ENCODE results near the gene THOC7. TPM values are rescaled to one million over a fixed set of nuclear protein-coding genes. Genes with fewer than 3 reads are reported as not detected.

Gene THOC7
- total RNA-seq, 1 donor from 2014 or later, result 58.3 TPM

Other genes starting within 250 kb of the THOC7 start
- not detected in 2 replicates for gene SNTN, start 211.1 kb downstream of the THOC7 start, total RNA-seq
- gene C3orf49, start 44.5 kb downstream of the THOC7 start, total RNA-seq, result not detected in 2 replicates
- 8.7 and 21.0 TPM in 2 replicates for gene ATXN7, start 62 bp upstream of the THOC7 start, total RNA-seq
- gene SCAANT1, start 48.6 kb upstream of the THOC7 start, total RNA-seq, result not detected in 2 replicates
- gene PSMD6, start 159.7 kb upstream of the THOC7 start, total RNA-seq, result 81.2 and 86.7 TPM in 2 replicates

Measured in glomerular endothelial cell (primary cell).